K562 (cell line): ENCODE results near the gene ARHGAP42. TPM values are rescaled to one million over a fixed set of nuclear protein-coding genes. Genes with fewer than 3 reads are reported as not detected.
A peak's percentile ranks its signal among the peaks of the same experiment; 100 is the strongest.

ENCODE experiments used
- BRD9 ChIP-seq: fragments of 450-650 bp; IDR thresholded peaks from 2 replicates; pipeline ENCODE4 v1.6.1; 2018; ENCODE audit warnings: low read depth; ENCODE audit not compliant: partially characterized antibody
- DACH1 ChIP-seq: fragments of 450-650 bp; IDR thresholded peaks from 2 replicates; pipeline ENCODE4 v1.6.1; 2018; ENCODE audit not compliant: partially characterized antibody
- KDM1A ChIP-seq, 2 experiments: fragments of 450-650 bp; IDR thresholded peaks; 2 replicates each; pipeline ENCODE4 v1.6.1; 2016; ENCODE audit warnings: mild to moderate bottlenecking in 2 of 2
- MBD2 ChIP-seq: sonication (generic); IDR thresholded peaks from 2 replicates; pipeline ENCODE4 v1.6.1; 2016; ENCODE audit warnings: low read depth, borderline replicate concordance
- MEIS2 ChIP-seq: fragments of 450-650 bp; IDR thresholded peaks from 2 replicates; pipeline ENCODE4 v1.6.1; 2014; ENCODE audit warnings: mild to moderate bottlenecking; ENCODE audit not compliant: partially characterized antibody
- MTA2 ChIP-seq: fragments of 450-650 bp; IDR thresholded peaks from 2 replicates; pipeline ENCODE4 v1.6.1; 2016; ENCODE audit warnings: low read depth
- MXI1 ChIP-seq: IDR thresholded peaks from 2 replicates; pipeline ENCODE4 v1.6.1; 2011; ENCODE audit warnings: low read depth, mild to moderate bottlenecking, improper control_type of control experiment, low read length
- RCOR1 ChIP-seq, 2 experiments: IDR thresholded peaks; 2 replicates each; pipeline ENCODE4 v1.6.1; 2012; ENCODE audit warnings: low read depth in 2 of 2, low read length in 2 of 2, borderline replicate concordance in 1 of 2, improper control_type of control experiment in 1 of 2
- SMC3 ChIP-seq: conservative IDR thresholded peaks from 2 replicates; pipeline ENCODE4 v1.6.1; 2011; ENCODE audit warnings: low read depth, low read length, improper control_type of control experiment; ENCODE audit not compliant: insufficient read depth
- SOX6 ChIP-seq: fragments of 450-650 bp; IDR thresholded peaks from 2 replicates; pipeline ENCODE4 v1.6.1; 2014; ENCODE audit warnings: mild to moderate bottlenecking
- SRSF3 ChIP-seq: fragments of 200-400 bp; formaldehyde crosslinking; IDR thresholded peaks from 2 replicates; pipeline ENCODE4 v1.6.1; 2016; ENCODE audit warnings: mild to moderate bottlenecking, low read length, moderate library complexity; ENCODE audit not compliant: insufficient read depth
- TAF9B ChIP-seq: fragments of 450-650 bp; IDR thresholded peaks from 2 replicates; pipeline ENCODE4 v1.6.1; 2018; ENCODE audit warnings: mild to moderate bottlenecking; ENCODE audit not compliant: partially characterized antibody
- ZBTB40 ChIP-seq, 2 experiments: fragments of 450-650 bp in 1 of 2; sonication (generic) in 1 of 2; formaldehyde crosslinking in 1 of 2; IDR thresholded peaks; 2 replicates each; pipeline versions ENCODE4 v1.7.1 to v1.9.0; 2016 to 2022; ENCODE audit warnings: inconsistent platforms in 1 of 2, mild to moderate bottlenecking in 1 of 2, missing genetic modification reagents in 1 of 2
- ZNF224 ChIP-seq: sonication (generic); formaldehyde crosslinking; IDR thresholded peaks from 2 replicates; pipeline ENCODE4 v1.8.0; 2022; ENCODE audit warnings: mild to moderate bottlenecking, missing genetic modification reagents
- ZNF76 ChIP-seq: fragments of 250-450 bp; sonication (Bioruptor Pico); IDR thresholded peaks from 2 replicates; pipeline ENCODE4 v1.4.0; 2020; ENCODE audit warnings: mild to moderate bottlenecking, moderate library complexity, borderline replicate concordance
- polyA plus RNA-seq, 8 experiments: library from polyadenylated mRNA; depleted of rRNA in 4 of 8; stranded (reverse) in 5 of 8; unstranded in 3 of 8; fragments of >200 nt; fragmentation: Nextera tagmentation in 2 of 8; fragmentation: Illumina TruSeq in 1 of 8; extraction: Ambion mirVana in 2 of 8; extraction: Trizol in 1 of 8; gene quantifications; 2 replicates each; pipeline versions ENCODE4 v1.2.1 to v1.2.3, GENCODE V29; 2011 to 2014; ENCODE audit warnings: inconsistent platforms in 1 of 8, missing spikeins in 1 of 8
- total RNA-seq, 7 experiments: library from RNA; depleted of rRNA in 6 of 7; stranded (reverse); fragments of >200 nt in 6 of 7; fragmentation: Illumina TruSeq in 2 of 7; extraction: Trizol in 2 of 7; gene quantifications; 2 replicates each; pipeline versions ENCODE4 v1.2.1 to v1.2.3, GENCODE V29; 2011 to 2021; ENCODE audit warnings: low replicate concordance in 1 of 7
- TF ChIP-seq, protein P1 (sequence below): sonication (generic); formaldehyde crosslinking; IDR thresholded peaks from 2 replicates; pipeline ENCODE4 v1.8.1; 2023; ENCODE audit warnings: mild to moderate bottlenecking, missing genetic modification reagents, moderate library complexity
- TF ChIP-seq, protein P2 (sequence below): fragments of 200-800 bp; sonication (Bioruptor generic); IDR thresholded peaks from 2 replicates; pipeline ENCODE4 v1.6.1; 2017; ENCODE audit warnings: missing genetic modification characterization, missing compliant biosample characterization

The ARHGAP42 gene
- total and polyA plus RNA-seq, 9 of the 15 experiments (the other 6 are each of a cell fraction or from before 2014, with no cell fraction given), result 0.95 to 6.1 (median 2.4) TPM

DNA sequence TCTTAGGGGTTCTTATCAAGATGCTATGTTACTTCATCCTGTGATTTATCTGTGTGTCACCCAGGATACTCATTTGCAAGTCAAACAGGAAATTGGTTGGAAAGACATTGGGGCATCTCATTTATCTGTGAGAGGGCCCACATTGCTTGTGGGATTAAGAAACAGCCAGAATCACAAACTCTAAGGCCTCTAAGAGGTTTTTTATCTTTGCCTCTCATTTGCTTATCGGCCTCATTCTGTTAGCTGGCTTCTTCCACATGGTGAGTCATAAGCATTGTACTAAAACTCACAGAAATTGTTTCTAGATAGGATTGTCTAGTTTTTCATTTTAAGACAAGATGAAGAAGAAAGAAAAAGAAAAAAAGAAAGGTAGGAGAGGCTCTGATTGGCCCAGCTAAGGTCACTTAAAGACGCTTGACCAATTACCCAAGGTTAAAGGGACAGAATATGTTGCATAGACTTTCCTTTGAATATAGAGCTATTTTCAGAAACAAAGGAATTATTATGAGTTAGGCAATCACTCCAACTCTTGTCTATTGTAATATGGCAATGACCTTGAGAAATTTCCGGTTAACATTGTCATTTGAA, 121.9 kb downstream of the ARHGAP42 start (continued):
- TF ChIP-seq ZBTB40 (IDR thresholded peaks at IDR 0.05) (no peak), ZBTB40 (CRISPR knock-in tag; IDR thresholded peaks at IDR 0.05) (no peak), ZNF224 (CRISPR knock-in tag) (no peak), MEIS2 (peak; percentile 95), DACH1 (no peak), MTA2 (peak; percentile 82), BRD9 (no peak), SOX6 (peak; percentile 99), MXI1 (no peak), SMC3 (no peak), TAF9B (no peak), RCOR1 (IDR thresholded peaks at IDR 0.05; ENCODE audit: borderline replicate concordance in 1 of 2, low read depth in 2 of 2, low read length in 2 of 2) (peak; percentile 76 to 93; a peak in 3 of 4 replicates), SRSF3 (no peak), KDM1A (IDR thresholded peaks at IDR 0.05) (peak; percentile 91), MBD2 (0 out of 2 replicates have a peak, but pooled peaks have one; percentile 32), ZNF76 (no peak)
- TF ChIP-seq, protein P1, sequence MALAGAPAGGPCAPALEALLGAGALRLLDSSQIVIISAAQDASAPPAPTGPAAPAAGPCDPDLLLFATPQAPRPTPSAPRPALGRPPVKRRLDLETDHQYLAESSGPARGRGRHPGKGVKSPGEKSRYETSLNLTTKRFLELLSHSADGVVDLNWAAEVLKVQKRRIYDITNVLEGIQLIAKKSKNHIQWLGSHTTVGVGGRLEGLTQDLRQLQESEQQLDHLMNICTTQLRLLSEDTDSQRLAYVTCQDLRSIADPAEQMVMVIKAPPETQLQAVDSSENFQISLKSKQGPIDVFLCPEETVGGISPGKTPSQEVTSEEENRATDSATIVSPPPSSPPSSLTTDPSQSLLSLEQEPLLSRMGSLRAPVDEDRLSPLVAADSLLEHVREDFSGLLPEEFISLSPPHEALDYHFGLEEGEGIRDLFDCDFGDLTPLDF (CRISPR knock-in tag), result no peak
- TF ChIP-seq, protein P2, sequence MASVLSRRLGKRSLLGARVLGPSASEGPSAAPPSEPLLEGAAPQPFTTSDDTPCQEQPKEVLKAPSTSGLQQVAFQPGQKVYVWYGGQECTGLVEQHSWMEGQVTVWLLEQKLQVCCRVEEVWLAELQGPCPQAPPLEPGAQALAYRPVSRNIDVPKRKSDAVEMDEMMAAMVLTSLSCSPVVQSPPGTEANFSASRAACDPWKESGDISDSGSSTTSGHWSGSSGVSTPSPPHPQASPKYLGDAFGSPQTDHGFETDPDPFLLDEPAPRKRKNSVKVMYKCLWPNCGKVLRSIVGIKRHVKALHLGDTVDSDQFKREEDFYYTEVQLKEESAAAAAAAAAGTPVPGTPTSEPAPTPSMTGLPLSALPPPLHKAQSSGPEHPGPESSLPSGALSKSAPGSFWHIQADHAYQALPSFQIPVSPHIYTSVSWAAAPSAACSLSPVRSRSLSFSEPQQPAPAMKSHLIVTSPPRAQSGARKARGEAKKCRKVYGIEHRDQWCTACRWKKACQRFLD (CRISPR knock-in tag), result peak; percentile 69; the same call in 1 of the 2 replicates
